Sigmoid colon (tissue), 7 donors: ENCODE measurements around the gene SMIM38. TPM values are rescaled to one million over a fixed set of nuclear protein-coding genes. Genes with fewer than 3 reads are reported as not detected.

ENCODE experiments used
- DNase-seq: peaks from one replicate; pipeline ENCODE4 v3.0.0-alpha.2; 2019
- H3K27ac ChIP-seq, 4 donors: fragments of 200-600 bp; sonication (generic); one replicate each; pipeline ENCODE4 v1.5.1; 2016 to 2019; ENCODE audit warnings: mild to moderate bottlenecking in 1 of 4
- H3K27me3 ChIP-seq, 3 donors: fragments of 200-600 bp; sonication (generic); one replicate each; pipeline ENCODE4 v1.5.1; 2019; ENCODE audit warnings: mild to moderate bottlenecking in 1 of 3
- H3K36me3 ChIP-seq, 4 donors: fragments of 200-600 bp; sonication (generic); one replicate each; pipeline ENCODE4 v1.5.1; 2016 to 2019
- H3K4me1 ChIP-seq, 4 donors: fragments of 200-600 bp; sonication (generic); one replicate each; pipeline ENCODE4 v1.5.1; 2017 to 2019
- H3K4me3 ChIP-seq, 4 donors: fragments of 200-600 bp; sonication (generic); one replicate each; pipeline ENCODE4 v1.5.1; 2017 to 2019; ENCODE audit warnings: mild to moderate bottlenecking in 2 of 4, moderate library complexity in 1 of 4
- H3K9me3 ChIP-seq, 4 donors: fragments of 200-600 bp in 3 of 4; sonication (generic) in 3 of 4; one replicate each; pipeline versions ENCODE4 v1.5.1 to v1.6.1; 2013 to 2019
- CTCF ChIP-seq, 4 experiments: fragments of 450-650 bp in 3 of 4; fragments of 200-600 bp in 1 of 4; IDR thresholded peaks; one replicate each; pipeline ENCODE4 v1.5.1; 2016 to 2019; ENCODE audit warnings: antibody characterized with exemption in 4 of 4, mild to moderate bottlenecking in 3 of 4, moderate library complexity in 2 of 4
- EP300 ChIP-seq, 4 donors: sonication (generic); formaldehyde crosslinking; IDR thresholded peaks; one replicate each; pipeline ENCODE4 v1.6.1; 2017; ENCODE audit warnings: antibody characterized with exemption in 4 of 4
- POLR2A ChIP-seq, 2 donors: fragments of 450-650 bp; IDR thresholded peaks; one replicate each; pipeline ENCODE4 v1.6.1; 2016; ENCODE audit warnings: antibody characterized with exemption in 2 of 2, mild to moderate bottlenecking in 2 of 2, moderate library complexity in 2 of 2
- POLR2AphosphoS5 ChIP-seq, 4 donors: sonication (generic); formaldehyde crosslinking; IDR thresholded peaks; one replicate each; pipeline ENCODE4 v1.6.1; 2017; ENCODE audit warnings: antibody characterized with exemption in 4 of 4
- WGBS, 2 donors: extraction: QIAGEN DNeasy Blood & Tissue Kit; methylation state at CpG; one replicate each; pipeline ENCODE4 v1.1.7; 2013; 5-methylcytosine and 5-hydroxymethylcytosine counted together
- intact Hi-C: fragments of 100-400 bp; cut with DNase I; formaldehyde crosslinking; loops from one replicate; pipeline ENCODE4 v1.15.1; 2023
- polyA plus RNA-seq, 3 donors: library from polyadenylated mRNA; stranded (reverse); fragments of 200-250 nt; gene quantifications; one replicate each; pipeline ENCODE4 v1.2.3, GENCODE V29; 2013
- total RNA-seq, 4 donors: library from RNA; depleted of rRNA; stranded (reverse); fragments of >200 nt; gene quantifications; one replicate each; pipeline ENCODE4 v1.1.0, GENCODE V29; 2016
- donor health status: healthy with polysubstance abuse.
- donor health status: Bipolar disorder and iron deficiency.
- donor health status: healthy.

Gene SMIM38
- total and polyA plus RNA-seq, 7 donors = 0.19 to 5.4 (median 1.8) TPM; not detected in 2

- no peak for DNase-seq
- H3K9me3 ChIP-seq = peaks cover 0 to 2% (median 0%) of the 10 kb centered on the region in 4 donors
- no peaks in the 10 kb centered on the region for H3K36me3 ChIP-seq
- H3K27me3 ChIP-seq = no peaks in the 10 kb centered on the region
- no peaks in the 10 kb centered on the region for H3K4me1 ChIP-seq
- WGBS, 2 donors = 94 to 96% methylated on average over 5 of the region's 5 CpGs
- no peak for TF ChIP-seq CTCF (IDR thresholded peaks at IDR 0.05)
- no peak for TF ChIP-seq POLR2AphosphoS5 (IDR thresholded peaks at IDR 0.05)
- TF ChIP-seq POLR2A (IDR thresholded peaks at IDR 0.05) = no peak
- TF ChIP-seq EP300 (IDR thresholded peaks at IDR 0.05) = no peak
- intact Hi-C loops = no loop called here
- H3K4me3 ChIP-seq = no peak overlapping the region
- no peak overlapping the region for H3K27ac ChIP-seq
These were observed 37.4 kb downstream of the SMIM38 start for GRCh38 chr11:69193151-69193550.

GRCh38 chr11:69193629-69194028 lies 37.9 kb downstream of the SMIM38 start:
- WGBS, 2 donors = 81 to 86% methylated on average over 2 of the region's 2 CpGs
- Histone ChIP-seq H3K9me3 (peaks cover 0 to 1% (median 0%) of the 10 kb centered on the region in 4 donors), H3K27ac (no peak overlapping the region), H3K4me3 (no peak overlapping the region), H3K36me3 (no peaks in the 10 kb centered on the region), H3K27me3 (no peaks in the 10 kb centered on the region), H3K4me1 (no peaks in the 10 kb centered on the region)
- TF ChIP-seq POLR2AphosphoS5 (IDR thresholded peaks at IDR 0.05) = no peak
- no peak for TF ChIP-seq POLR2A (IDR thresholded peaks at IDR 0.05)
- TF ChIP-seq EP300 (IDR thresholded peaks at IDR 0.05) = no peak
- TF ChIP-seq CTCF (IDR thresholded peaks at IDR 0.05) = no peak
- intact Hi-C loops = no loop called here
- no peak for DNase-seq

DNA sequence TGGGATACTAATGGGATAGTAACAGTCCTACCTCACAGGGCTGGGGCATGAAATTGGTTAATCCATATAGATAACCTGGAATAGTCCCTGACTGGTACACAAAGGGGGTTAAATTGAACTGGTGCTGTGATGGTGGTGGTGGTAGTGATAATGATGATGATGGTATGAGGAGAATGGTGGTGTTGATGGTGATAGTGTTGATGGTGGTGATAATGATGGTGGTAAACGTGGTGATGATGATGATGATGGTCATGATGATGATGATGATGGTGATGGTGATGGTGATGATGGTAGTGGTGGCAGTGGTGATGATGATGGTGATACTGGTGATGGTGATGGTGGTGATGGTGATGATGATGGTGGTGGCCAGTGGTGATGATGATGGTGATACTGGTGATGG lies 38.7 kb downstream of the SMIM38 start:
- Histone ChIP-seq H3K36me3 (no peaks in the 10 kb centered on the region), H3K4me3 (no peak overlapping the region), H3K27ac (no peak overlapping the region), H3K27me3 (no peaks in the 10 kb centered on the region), H3K4me1 (no peaks in the 10 kb centered on the region), H3K9me3 (no peaks in the 10 kb centered on the region)
- no peak for DNase-seq
- intact Hi-C loops = no loop called here
- WGBS, 2 donors = 80 to 83% methylated on average over 1 of the region's 1 CpG
- TF ChIP-seq CTCF (IDR thresholded peaks at IDR 0.05) (no peak), EP300 (IDR thresholded peaks at IDR 0.05) (no peak), POLR2A (IDR thresholded peaks at IDR 0.05) (no peak), POLR2AphosphoS5 (IDR thresholded peaks at IDR 0.05) (no peak)

DNA sequence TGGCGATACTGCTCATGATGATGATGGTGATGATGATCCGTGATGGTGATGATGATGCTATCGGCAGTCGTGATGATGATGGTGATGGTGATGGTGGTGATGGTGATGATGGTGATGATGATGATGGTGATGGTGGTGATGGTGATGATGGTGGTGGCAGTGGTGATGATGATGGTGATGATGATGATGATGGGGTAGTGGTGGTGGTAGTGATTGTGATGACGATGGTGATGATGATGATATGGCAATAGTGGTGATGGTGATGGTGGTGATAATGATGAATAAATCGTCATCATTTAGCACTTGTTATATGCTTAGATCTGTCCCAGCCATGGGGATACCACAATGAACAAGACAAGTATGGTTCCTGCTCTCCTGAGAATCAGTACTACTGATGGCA lies 39.2 kb downstream of the SMIM38 start:
- DNase-seq = no peak
- Histone ChIP-seq H3K4me3 (no peak overlapping the region), H3K9me3 (no peaks in the 10 kb centered on the region), H3K4me1 (no peaks in the 10 kb centered on the region), H3K27me3 (no peaks in the 10 kb centered on the region), H3K36me3 (no peaks in the 10 kb centered on the region), H3K27ac (no peak overlapping the region)
- intact Hi-C loops = no loop called here
- TF ChIP-seq POLR2A (IDR thresholded peaks at IDR 0.05) (no peak), POLR2AphosphoS5 (IDR thresholded peaks at IDR 0.05) (no peak), EP300 (IDR thresholded peaks at IDR 0.05) (no peak), CTCF (IDR thresholded peaks at IDR 0.05) (no peak)
- WGBS, 2 donors = 46 to 49% methylated on average over 4 of the region's 6 CpGs
